Psoas muscle (tissue), 8 donors: ENCODE measurements around the gene RBM46. TPM values are rescaled to one million over a fixed set of nuclear protein-coding genes. Genes with fewer than 3 reads are reported as not detected.

Experiments used
- ATAC-seq, 4 donors: fragments of 200-7000 bp; cut with Tn5 transposase; one replicate each; pipeline ENCODE4 v1.9.1; 2020; ENCODE audit warnings: moderate library complexity in 3 of 4, mild to moderate bottlenecking in 2 of 4
- DNase-seq, 2 donors: peaks; one replicate each; pipeline ENCODE4 v3.0.0-alpha.2; 2020
- H3K27ac ChIP-seq: fragments of 200-600 bp; one replicate; pipeline ENCODE4 v1.8.0; 2022
- H3K27me3 ChIP-seq, 3 donors: fragments of 200-600 bp in 1 of 3; one replicate each; pipeline versions ENCODE4 v1.6.1 to v1.8.0; 2013 to 2022; ENCODE audit warnings: low read length in 2 of 3, mild to moderate bottlenecking in 2 of 3, moderate library complexity in 1 of 3; ENCODE audit not compliant: insufficient read depth in 3 of 3
- H3K36me3 ChIP-seq, 2 donors: fragments of 200-600 bp in 1 of 2; one replicate each; pipeline versions ENCODE4 v1.6.1 to v1.8.0; 2013 to 2022; ENCODE audit warnings: low read depth in 1 of 2, mild to moderate bottlenecking in 1 of 2, moderate library complexity in 1 of 2; ENCODE audit not compliant: insufficient read depth in 1 of 2
- H3K4me1 ChIP-seq: fragments of 200-600 bp; one replicate; pipeline ENCODE4 v1.8.0; 2022
- H3K4me3 ChIP-seq: fragments of 200-600 bp; one replicate; pipeline ENCODE4 v1.8.0; 2022; ENCODE audit warnings: mild to moderate bottlenecking
- H3K9me3 ChIP-seq: fragments of 200-600 bp; one replicate; pipeline ENCODE4 v1.8.0; 2022
- WGBS, 3 donors: extraction: QIAGEN DNeasy Blood & Tissue Kit; methylation state at CpG; one replicate each; pipeline versions ENCODE4 v1.1.6 to v1.1.7; 2013; 5-methylcytosine and 5-hydroxymethylcytosine counted together
- intact Hi-C, 2 donors: fragments of 100-400 bp; cut with DNase I; formaldehyde crosslinking; loops; one replicate each; pipeline versions ENCODE4 v1.11.0 to v1.14.2; 2022
- polyA plus RNA-seq, 3 donors: library from polyadenylated mRNA; stranded (reverse); fragments of 200-250 nt; gene quantifications; one replicate each; pipeline ENCODE4 v1.2.3, GENCODE V29; 2013
- total RNA-seq, 4 donors: library from RNA; stranded (reverse); fragmentation: NEBNext Ultra II Directional in 2 of 4; extraction: Animal tissue kit (Norgen Biotek cat#: 25700) in 2 of 4; gene quantifications; one replicate each; pipeline versions ENCODE4 v1.2.1 to v1.2.4, GENCODE V29; 2021 to 2023
- TF ChIP-seq, protein P1 (sequence below): fragments of 200-600 bp; IDR thresholded peaks from one replicate; pipeline ENCODE4 v1.8.0; 2022; ENCODE audit warnings: antibody characterized with exemption
- donor health status: healthy with polysubstance abuse.
- donor health status: DM: no; HTN: no; CAD: no; lungs with moderate emphysema.
- donor health status: Bipolar disorder and iron deficiency.
- donor health status: healthy.
- donor health status: DM: yes; HTN: yes; CAD: no.
- donor health status: DM: no; HTN: no; CAD: no.
- donor health status: DM: no; HTN: no; CAD: no.
- donor health status: DM: yes; HTN: yes; CAD: no.

The RBM46 gene
- total and polyA plus RNA-seq, 7 donors: not detected

GRCh38 chr4:154818230-154818629 lies 37.2 kb downstream of the RBM46 start:
- Histone ChIP-seq H3K36me3 (no peaks in the 10 kb centered on the region), H3K27me3 (no peaks in the 10 kb centered on the region), H3K4me3 (no peak overlapping the region), H3K27ac (no peak overlapping the region), H3K4me1 (no peaks in the 10 kb centered on the region), H3K9me3 (no peaks in the 10 kb centered on the region)
- intact Hi-C loops: no loop called here
- TF ChIP-seq, protein P1, sequence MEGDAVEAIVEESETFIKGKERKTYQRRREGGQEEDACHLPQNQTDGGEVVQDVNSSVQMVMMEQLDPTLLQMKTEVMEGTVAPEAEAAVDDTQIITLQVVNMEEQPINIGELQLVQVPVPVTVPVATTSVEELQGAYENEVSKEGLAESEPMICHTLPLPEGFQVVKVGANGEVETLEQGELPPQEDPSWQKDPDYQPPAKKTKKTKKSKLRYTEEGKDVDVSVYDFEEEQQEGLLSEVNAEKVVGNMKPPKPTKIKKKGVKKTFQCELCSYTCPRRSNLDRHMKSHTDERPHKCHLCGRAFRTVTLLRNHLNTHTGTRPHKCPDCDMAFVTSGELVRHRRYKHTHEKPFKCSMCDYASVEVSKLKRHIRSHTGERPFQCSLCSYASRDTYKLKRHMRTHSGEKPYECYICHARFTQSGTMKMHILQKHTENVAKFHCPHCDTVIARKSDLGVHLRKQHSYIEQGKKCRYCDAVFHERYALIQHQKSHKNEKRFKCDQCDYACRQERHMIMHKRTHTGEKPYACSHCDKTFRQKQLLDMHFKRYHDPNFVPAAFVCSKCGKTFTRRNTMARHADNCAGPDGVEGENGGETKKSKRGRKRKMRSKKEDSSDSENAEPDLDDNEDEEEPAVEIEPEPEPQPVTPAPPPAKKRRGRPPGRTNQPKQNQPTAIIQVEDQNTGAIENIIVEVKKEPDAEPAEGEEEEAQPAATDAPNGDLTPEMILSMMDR: no peak
- DNase-seq: no peak
- ATAC-seq: no peak

DNA sequence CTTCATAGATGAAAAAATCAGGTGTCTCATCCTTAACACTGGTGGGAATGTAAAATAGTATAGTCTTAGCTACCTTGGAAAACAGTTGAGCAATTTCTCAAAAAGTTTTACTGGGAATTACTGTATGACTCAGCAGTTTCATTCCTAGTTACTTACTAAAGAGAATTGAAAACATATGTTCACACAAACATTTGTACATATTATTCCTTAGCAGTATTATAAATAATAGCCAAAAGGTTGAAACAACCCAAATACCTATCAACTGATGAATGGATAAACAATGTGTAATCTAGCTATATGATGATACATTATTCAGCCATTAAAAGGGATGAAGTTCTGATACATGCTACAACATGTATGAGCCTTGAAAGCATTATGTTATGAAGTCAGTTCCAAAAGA lies 41.7 kb downstream of the RBM46 start:
- H3K4me1 ChIP-seq: no peaks in the 10 kb centered on the region
- H3K4me3 ChIP-seq: no peak overlapping the region
- intact Hi-C loops: no loop called here
- TF ChIP-seq, protein P1: no peak
- no peaks in the 10 kb centered on the region for H3K36me3 ChIP-seq
- no peak overlapping the region for H3K27ac ChIP-seq
- no peaks in the 10 kb centered on the region for H3K9me3 ChIP-seq
- H3K27me3 ChIP-seq: no peaks in the 10 kb centered on the region
- no peak for ATAC-seq
- DNase-seq: no peak

DNA sequence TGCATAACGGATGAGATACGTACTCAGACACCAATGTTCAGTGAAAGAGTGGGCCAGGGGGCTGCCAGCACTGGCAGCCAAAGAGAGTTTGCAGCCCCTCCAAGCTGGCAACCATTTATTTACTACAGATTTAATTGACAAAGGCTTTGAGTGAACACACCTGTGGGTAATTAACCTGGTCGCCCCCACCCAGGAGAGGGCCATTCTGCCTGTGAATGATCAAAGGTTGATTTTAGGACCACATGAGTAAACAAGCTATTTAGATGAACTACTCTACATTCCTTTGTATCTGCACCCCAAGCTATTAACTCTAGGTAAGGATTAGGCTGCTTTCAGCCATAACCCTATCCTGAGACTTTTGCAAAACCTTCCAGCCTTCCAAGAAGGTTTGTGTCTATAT lies 55.0 kb downstream of the RBM46 start:
- no peaks in the 10 kb centered on the region for H3K4me1 ChIP-seq
- no peak for DNase-seq
- no peak overlapping the region for H3K4me3 ChIP-seq
- no peaks in the 10 kb centered on the region for H3K36me3 ChIP-seq
- no peaks in the 10 kb centered on the region for H3K9me3 ChIP-seq
- no peak overlapping the region for H3K27ac ChIP-seq
- 39 to 46% (median 44%) methylated on average over 3 of the region's 3 CpGs for WGBS, 3 donors
- ATAC-seq: no peak
- intact Hi-C loops: no loop called here
- TF ChIP-seq, protein P1: no peak
- peaks cover 0 to 2% (median 0%) of the 10 kb centered on the region in 3 donors for H3K27me3 ChIP-seq

DNA sequence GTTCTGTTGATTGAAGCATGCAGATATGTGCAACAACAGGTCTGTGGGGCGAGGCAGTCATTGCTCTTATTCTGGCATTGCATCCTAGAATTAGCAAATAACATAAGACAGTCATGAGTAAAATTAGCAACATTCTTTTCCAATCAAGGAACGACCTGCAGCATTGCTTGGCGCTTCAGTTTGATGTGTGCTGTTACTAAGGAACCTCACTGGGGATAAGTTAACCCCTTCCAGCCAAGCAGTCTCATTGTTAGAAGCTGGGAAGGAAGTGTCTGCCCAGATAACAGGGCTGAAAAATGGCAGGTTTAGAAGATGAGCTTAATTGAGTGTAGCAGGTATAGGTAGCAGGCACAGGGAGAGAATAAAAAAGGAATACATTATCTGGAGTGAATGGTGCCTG lies 55.4 kb downstream of the RBM46 start:
- ATAC-seq: no peak
- 14 to 22% (median 22%) methylated on average over 3 of the region's 3 CpGs for WGBS, 3 donors
- Histone ChIP-seq H3K9me3 (no peaks in the 10 kb centered on the region), H3K27me3 (peaks cover 0 to 2% (median 0%) of the 10 kb centered on the region in 3 donors), H3K27ac (no peak overlapping the region), H3K4me3 (no peak overlapping the region), H3K4me1 (no peaks in the 10 kb centered on the region), H3K36me3 (no peaks in the 10 kb centered on the region)
- intact Hi-C loops: no loop called here
- no peak for DNase-seq
- TF ChIP-seq, protein P1: no peak

DNA sequence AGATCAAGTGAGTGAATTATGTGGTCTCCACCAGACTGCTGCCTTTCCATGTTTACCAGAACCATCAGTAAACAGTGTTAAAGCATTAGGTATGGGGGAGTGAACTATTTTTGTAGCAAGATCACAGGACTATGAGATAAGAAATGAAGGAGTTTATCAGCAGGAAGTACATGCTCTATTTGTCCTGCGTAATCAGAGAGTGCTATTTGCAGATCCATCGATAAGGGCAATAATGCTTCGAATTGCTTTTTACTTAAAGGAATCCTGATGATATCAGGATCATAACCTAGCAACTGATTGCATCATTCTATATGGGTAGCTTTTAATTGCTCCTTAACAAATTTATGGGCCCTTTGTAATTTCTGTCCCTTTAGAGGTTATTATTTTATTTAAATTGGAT lies 57.1 kb downstream of the RBM46 start:
- 93 to 96% (median 95%) methylated on average over 3 of the region's 3 CpGs for WGBS, 3 donors
- Histone ChIP-seq H3K27ac (no peak overlapping the region), H3K27me3 (peaks cover 0 to 2% (median 0%) of the 10 kb centered on the region in 3 donors), H3K4me3 (no peak overlapping the region), H3K9me3 (no peaks in the 10 kb centered on the region), H3K36me3 (no peaks in the 10 kb centered on the region), H3K4me1 (no peaks in the 10 kb centered on the region)
- TF ChIP-seq, protein P1: no peak
- ATAC-seq (no peak), DNase-seq (no peak)
- intact Hi-C loops: no loop called here
